T-helper 17 cell (primary cell): ENCODE measurements around the gene PLAC9. TPM values are rescaled to one million over a fixed set of nuclear protein-coding genes. Genes with fewer than 3 reads are reported as not detected.
"Not testable (repeated sequence)": the region's sequence is repeated elsewhere in the genome, so short reads cannot be mapped to it uniquely, and the experiment has no call there.

Experiments used
- ATAC-seq: fragments of 150-1000 bp; cut with Tn5 transposase; 2 replicates; pipeline ENCODE4 v1.10.0; 2021; ENCODE audit warnings: mild to moderate bottlenecking, moderate library complexity
- DNase-seq, 3 donors: peaks; one replicate each; pipeline versions ENCODE4 v3.0.0 to v3.0.0-alpha.2; 2020 to 2021
- H3K9me3 ChIP-seq: one replicate; pipeline ENCODE4 v1.7.0; 2013; ENCODE audit warnings: low read length, mild to moderate bottlenecking; ENCODE audit not compliant: control insufficient read depth, poor library complexity, severe bottlenecking
- H3K27ac Mint-ChIP-seq: one replicate; pipeline ENCODE4 v1.8.0; 2022; ENCODE audit warnings: mild to moderate bottlenecking, moderate library complexity, mixed read lengths
- H3K27me3 Mint-ChIP-seq: one replicate; pipeline ENCODE4 v1.8.0; 2022; ENCODE audit warnings: mixed read lengths
- H3K36me3 Mint-ChIP-seq: one replicate; pipeline ENCODE4 v1.8.0; 2022; ENCODE audit warnings: low read depth, mixed read lengths
- H3K4me1 Mint-ChIP-seq: one replicate; pipeline ENCODE4 v1.8.0; 2022; ENCODE audit warnings: mild to moderate bottlenecking, mixed read lengths
- H3K4me3 Mint-ChIP-seq: one replicate; pipeline ENCODE4 v1.8.0; 2022; ENCODE audit warnings: mild to moderate bottlenecking, moderate library complexity, mixed read lengths
- total RNA-seq, 4 donors: library from RNA in 2 of 4; stranded (reverse) in 2 of 4; gene quantifications; one replicate each; pipeline ENCODE4 v1.2.3 and lab custom pipeline; 2022 to 2026

PLAC9 gene
- total RNA-seq, 2 donors from 2014 or later, result not detected

DNA sequence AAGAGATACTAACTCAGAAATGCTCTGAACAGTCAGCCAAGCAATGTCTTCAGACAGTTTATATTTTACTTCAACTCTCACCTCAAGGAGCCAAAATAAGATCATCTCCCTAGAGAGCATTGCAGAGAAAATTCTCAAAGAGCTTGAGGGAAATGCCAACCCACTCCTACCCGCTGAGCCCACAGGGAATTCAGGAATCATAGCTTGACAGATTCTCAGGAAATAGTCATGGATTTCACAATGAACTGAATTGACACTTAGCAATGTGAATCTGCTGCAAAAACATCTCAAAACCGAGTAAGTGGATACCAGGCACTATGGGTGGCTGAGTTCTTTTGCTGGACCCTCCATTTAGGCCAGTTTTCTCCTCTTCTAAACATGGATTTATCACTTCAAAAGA lies 9.8 kb upstream of the PLAC9 start:
- peaks cover 38% of the 10 kb centered on the region for H3K27me3 Mint-ChIP-seq
- no peaks in the 10 kb centered on the region for H3K9me3 ChIP-seq
- no peaks in the 10 kb centered on the region for H3K36me3 Mint-ChIP-seq
- no peak for ATAC-seq
- DNase-seq, result no peak
- H3K27ac Mint-ChIP-seq, result no peak overlapping the region
- H3K4me3 Mint-ChIP-seq, result no peak overlapping the region
- no peaks in the 10 kb centered on the region for H3K4me1 Mint-ChIP-seq

DNA sequence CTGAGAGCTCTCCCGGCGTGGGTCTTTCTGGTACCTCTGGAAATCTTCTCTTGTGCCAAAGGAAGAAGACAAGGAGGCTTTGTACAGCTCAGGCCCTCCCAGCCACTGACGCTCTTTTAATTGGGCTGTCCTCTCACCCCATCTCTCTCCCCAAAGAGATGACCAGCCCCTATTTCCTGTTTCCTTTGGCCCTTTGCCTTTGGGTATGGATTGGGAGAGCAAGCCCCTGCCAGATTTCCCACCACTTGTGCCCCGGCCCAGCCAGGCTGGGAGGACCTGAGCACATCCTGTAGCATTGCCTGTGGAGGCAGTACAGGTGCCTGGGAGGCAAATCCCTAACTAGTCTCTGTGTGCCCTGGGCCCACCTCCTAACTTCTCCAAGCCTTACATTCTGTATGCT lies 5.7 kb upstream of the PLAC9 start:
- ATAC-seq (no peak), DNase-seq (no peak)
- Mint-ChIP-seq H3K4me3 (no peak overlapping the region), H3K27ac (no peak overlapping the region), H3K36me3 (no peaks in the 10 kb centered on the region), H3K27me3 (peaks cover 28% of the 10 kb centered on the region), H3K4me1 (no peaks in the 10 kb centered on the region)
- no peaks in the 10 kb centered on the region for H3K9me3 ChIP-seq

GRCh38 chr10:80131499-80131901 lies 1.0 kb upstream of the PLAC9 start:
- H3K4me3 Mint-ChIP-seq, result no peak overlapping the region
- peaks cover 4% of the 10 kb centered on the region for H3K36me3 Mint-ChIP-seq
- peaks cover 46% of the 10 kb centered on the region for H3K27me3 Mint-ChIP-seq
- H3K27ac Mint-ChIP-seq, result no peak overlapping the region
- peaks cover 7% of the 10 kb centered on the region for H3K4me1 Mint-ChIP-seq
- no peaks in the 10 kb centered on the region for H3K9me3 ChIP-seq
- ATAC-seq (no peak), DNase-seq (no peak)

- Mint-ChIP-seq H3K27ac (no peak overlapping the region), H3K4me3 (peak overlapping the region; percentile 79), H3K27me3 (peaks cover 46% of the 10 kb centered on the region), H3K4me1 (peaks cover 7% of the 10 kb centered on the region), H3K36me3 (peaks cover 7% of the 10 kb centered on the region)
- no peaks in the 10 kb centered on the region for H3K9me3 ChIP-seq
- DNase-seq, result no peak
- no peak for ATAC-seq
Observed at GRCh38 chr10:80133206-80133605, 676 bp downstream of the PLAC9 start.

DNA sequence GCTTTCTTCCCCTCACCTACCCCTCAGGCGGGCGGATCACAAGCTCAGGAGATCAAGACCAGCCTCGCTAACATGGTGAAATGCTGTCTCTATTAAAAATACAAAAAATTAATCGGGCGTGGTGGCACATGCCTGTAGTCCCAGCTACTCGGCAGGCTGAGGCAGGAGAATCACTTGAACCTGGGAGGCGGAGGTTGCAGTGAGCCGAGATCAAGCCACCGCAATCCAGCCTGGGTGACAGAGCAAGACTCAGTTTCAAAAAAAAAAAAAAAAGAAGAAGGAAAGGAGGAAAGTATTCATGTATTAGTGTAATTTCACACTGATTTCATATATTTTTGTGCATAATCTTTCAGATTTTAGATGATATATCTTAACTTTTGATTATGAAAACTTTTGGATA lies 1.2 kb downstream of the PLAC9 start:
- peaks cover 50% of the 10 kb centered on the region for H3K27me3 Mint-ChIP-seq
- DNase-seq, result not testable (repeated sequence)

DNA sequence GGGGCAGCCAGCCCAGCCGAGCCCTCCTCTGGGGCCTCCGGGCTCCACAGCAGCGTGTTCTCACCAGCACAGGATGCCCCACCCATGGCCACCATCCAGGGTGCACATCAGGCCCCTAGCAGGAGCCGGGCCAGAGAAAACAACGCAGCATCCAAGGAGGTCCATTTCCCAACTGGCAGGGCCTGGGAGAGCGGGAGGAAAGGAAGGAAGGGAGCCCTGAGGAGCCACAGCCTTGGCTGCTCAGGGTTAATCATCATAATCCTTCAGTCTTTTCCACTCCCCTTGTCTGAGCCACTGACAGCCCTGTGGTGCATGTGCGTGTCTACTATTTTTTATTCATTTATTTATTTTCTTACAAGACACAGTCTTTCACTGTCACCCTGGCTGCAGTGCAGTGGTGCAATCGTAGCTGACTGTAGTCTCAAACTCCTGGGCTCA lies 3.6 kb downstream of the PLAC9 start:
- Mint-ChIP-seq H3K4me3 (no peak overlapping the region), H3K27me3 (peaks cover 61% of the 10 kb centered on the region), H3K36me3 (peaks cover 13% of the 10 kb centered on the region), H3K27ac (no peak overlapping the region), H3K4me1 (peaks cover 12% of the 10 kb centered on the region)
- ATAC-seq (no peak), DNase-seq (no peak)
- no peaks in the 10 kb centered on the region for H3K9me3 ChIP-seq

More for the DNA sequence above, 1.2 kb downstream of the PLAC9 start:
- not testable (repeated sequence) for ATAC-seq, H3K4me1 Mint-ChIP-seq, H3K27ac Mint-ChIP-seq, H3K4me3 Mint-ChIP-seq, H3K9me3 ChIP-seq, H3K36me3 Mint-ChIP-seq

DNA sequence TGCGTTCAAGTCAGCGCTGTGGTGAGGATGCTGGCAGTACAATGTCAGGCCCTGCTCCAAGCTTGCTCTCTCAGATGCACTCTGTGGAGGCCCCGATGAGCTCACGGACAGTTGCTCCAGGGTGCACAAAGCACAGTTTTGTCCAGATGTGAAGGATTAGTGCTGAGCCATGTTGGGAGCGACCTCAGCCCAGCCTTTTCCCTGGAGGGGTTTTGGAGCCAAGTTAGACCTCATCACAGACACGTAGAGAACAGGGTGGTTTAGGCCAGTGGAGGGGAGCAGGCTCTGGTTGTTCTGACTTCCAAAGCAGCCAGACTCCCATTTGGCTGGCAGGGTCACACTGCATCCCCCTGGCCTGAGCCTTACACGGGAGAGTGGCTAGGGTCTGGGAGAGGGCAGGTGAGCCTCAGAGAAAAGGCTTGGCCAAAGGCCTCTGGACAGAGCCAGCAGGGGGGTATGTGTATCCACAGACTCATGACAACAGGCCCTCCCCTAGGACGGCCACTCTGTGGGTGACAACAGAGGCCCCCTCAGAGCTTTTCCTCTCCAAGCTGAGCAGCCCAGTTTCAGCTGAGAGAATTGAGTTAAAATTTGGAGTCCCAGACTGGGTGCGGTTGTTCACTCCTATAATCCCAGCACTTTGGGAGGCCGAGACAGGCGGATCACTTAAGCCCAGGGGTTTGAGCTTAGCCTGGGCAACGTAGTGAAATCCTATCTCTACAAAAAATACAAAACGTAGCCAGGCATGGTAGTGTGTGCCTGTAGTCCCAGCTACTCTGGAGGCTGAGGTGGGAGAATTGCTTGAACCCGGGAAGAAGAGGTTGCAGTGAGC lies 4.7 kb downstream of the PLAC9 start:
- H3K4me1 Mint-ChIP-seq, result peaks cover 12% of the 10 kb centered on the region
- ATAC-seq, result no peak

GRCh38 chr10:80137920-80138319 lies 5.4 kb downstream of the PLAC9 start:
- H3K36me3 Mint-ChIP-seq, result peaks cover 11% of the 10 kb centered on the region
- peaks cover 57% of the 10 kb centered on the region for H3K27me3 Mint-ChIP-seq
- no peak overlapping the region for H3K4me3 Mint-ChIP-seq
- H3K4me1 Mint-ChIP-seq, result peaks cover 10% of the 10 kb centered on the region
- no peaks in the 10 kb centered on the region for H3K9me3 ChIP-seq
- no peak for ATAC-seq
- DNase-seq, result no peak
- H3K27ac Mint-ChIP-seq, result peak overlapping the region; percentile 37

More for the DNA sequence above, 4.7 kb downstream of the PLAC9 start:
- peaks cover 61% of the 10 kb centered on the region for H3K27me3 Mint-ChIP-seq
- no peaks in the 10 kb centered on the region for H3K9me3 ChIP-seq
- no peak overlapping the region for H3K27ac Mint-ChIP-seq
- no peak for DNase-seq
- peaks cover 13% of the 10 kb centered on the region for H3K36me3 Mint-ChIP-seq
- no peak overlapping the region for H3K4me3 Mint-ChIP-seq

DNA sequence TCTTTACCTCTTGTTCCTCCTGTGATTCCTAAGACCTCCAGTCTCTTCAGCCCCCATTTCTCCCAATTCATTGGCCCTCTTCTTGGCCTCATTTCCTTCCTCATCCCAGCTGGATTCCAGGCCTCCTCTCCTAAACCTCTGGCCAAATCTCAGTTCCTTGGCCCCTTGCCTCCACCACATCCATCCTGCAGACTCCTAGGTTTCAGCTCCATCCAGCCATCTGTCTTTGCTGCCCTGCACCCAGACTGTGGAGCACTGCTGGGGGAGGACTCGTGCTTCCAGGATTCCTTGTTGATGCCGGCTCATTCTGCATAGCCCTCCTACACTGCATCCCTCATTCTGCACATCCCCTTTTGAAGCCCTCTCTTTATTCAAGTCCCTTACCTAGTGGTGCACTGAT lies 6.7 kb downstream of the PLAC9 start:
- no peaks in the 10 kb centered on the region for H3K9me3 ChIP-seq
- no peak for ATAC-seq
- DNase-seq, result no peak
- Mint-ChIP-seq H3K4me1 (peaks cover 11% of the 10 kb centered on the region), H3K27me3 (peaks cover 47% of the 10 kb centered on the region), H3K27ac (no peak overlapping the region), H3K4me3 (no peak overlapping the region), H3K36me3 (peaks cover 9% of the 10 kb centered on the region)

DNA sequence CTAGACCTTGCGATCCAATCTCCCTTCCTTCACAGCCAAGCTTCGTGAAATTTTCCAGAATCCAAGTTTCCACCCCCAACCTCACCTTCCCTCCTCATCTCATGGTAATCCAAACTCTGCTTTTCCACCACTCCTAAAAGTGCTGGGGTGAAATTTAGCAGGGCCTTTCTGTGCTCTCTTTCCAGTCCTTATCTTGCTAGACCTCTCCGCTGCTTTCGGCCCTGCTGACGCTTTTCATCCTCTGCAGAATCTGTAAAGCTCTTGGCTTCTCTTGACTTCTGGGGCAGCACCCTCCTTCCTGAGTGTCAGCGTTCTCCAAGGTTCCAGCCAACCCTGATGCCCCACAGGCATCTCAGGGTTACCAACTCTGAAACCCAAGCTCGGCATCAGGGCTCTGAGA lies 7.7 kb downstream of the PLAC9 start:
- ATAC-seq, result no peak
- DNase-seq, result no peak

DNA sequence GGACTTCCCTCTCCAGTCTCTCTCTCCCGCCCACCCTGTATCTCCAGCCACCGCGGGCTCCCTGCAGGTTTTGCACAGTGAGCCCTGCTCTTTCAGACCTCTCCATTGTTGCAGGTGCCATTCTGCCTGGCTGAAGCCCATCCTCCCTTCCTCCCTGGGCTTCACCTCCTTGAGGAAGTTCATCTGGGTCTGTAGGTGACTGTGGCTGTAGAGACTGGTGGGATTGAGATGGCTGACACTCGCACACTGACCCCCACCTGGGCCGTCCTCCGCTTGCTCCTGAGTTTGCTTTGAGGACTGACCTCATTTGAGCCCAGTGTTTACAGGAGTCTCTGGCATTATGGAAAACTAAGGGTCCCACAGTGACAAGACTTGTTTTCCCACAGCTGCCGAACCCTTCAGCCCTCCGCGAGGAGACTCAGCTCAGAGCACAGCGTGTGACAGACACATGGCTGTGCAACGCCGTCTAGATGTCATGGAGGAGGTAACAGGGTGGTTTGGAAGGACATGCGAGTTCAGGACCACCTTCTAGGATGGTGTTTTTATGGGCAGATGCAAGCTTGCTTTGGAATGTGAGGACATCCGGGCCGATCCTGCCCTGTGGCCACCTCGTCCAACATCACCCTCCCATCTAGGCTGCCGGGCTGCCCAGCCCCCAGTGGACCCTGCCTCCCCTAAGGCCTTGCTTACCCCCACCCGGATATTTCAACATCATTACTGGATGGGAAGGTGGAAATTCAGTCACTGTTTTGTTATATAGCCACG lies 9.3 kb downstream of the PLAC9 start:
- H3K36me3 Mint-ChIP-seq, result peaks cover 9% of the 10 kb centered on the region
- peaks cover 24% of the 10 kb centered on the region for H3K4me1 Mint-ChIP-seq
- H3K27me3 Mint-ChIP-seq, result peaks cover 38% of the 10 kb centered on the region
- no peak overlapping the region for H3K27ac Mint-ChIP-seq
- H3K4me3 Mint-ChIP-seq, result peak overlapping the region; percentile 55
- DNase-seq (no peak), ATAC-seq (no peak)
- H3K9me3 ChIP-seq, result no peaks in the 10 kb centered on the region

More for the DNA sequence above, 7.7 kb downstream of the PLAC9 start:
- Mint-ChIP-seq H3K27me3 (peaks cover 43% of the 10 kb centered on the region), H3K4me3 (no peak overlapping the region), H3K27ac (peak overlapping the region; percentile 43), H3K4me1 (peaks cover 17% of the 10 kb centered on the region), H3K36me3 (peaks cover 9% of the 10 kb centered on the region)
- H3K9me3 ChIP-seq, result no peaks in the 10 kb centered on the region

- DNase-seq, result peak in 1 of 3 donors; percentile 15
- Mint-ChIP-seq H3K27ac (peak overlapping the region; percentile 96), H3K4me1 (peaks cover 24% of the 10 kb centered on the region), H3K27me3 (peaks cover 27% of the 10 kb centered on the region), H3K36me3 (peaks cover 6% of the 10 kb centered on the region), H3K4me3 (peak overlapping the region; percentile 93)
- no peaks in the 10 kb centered on the region for H3K9me3 ChIP-seq
- ATAC-seq, result peak; percentile 59
Observed at GRCh38 chr10:80144067-80144695, 11.7 kb downstream of the PLAC9 start.

DNA sequence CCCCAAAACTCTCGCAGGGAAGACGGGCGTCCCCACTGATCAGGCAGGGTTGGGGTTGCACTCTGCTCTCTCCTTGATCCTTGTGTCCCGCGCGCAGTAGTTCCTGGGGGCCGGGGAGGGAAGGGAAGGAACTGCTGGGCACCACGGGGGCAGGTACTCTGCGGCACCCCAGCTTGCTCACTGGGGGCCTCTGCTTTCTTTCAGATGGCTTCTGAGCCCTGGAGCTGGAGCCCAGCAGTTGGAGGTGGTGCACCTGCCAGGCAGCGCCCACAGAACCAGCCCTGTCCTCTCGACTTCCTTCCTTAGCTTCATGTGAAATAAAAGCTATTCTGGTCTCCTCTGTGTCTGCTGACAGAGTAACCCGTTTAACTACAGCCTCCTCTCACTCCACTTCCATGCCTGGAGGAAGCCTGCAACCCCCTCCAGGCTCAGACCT lies 12.2 kb downstream of the PLAC9 start:
- H3K27me3 Mint-ChIP-seq, result peaks cover 23% of the 10 kb centered on the region
- H3K4me1 Mint-ChIP-seq, result peaks cover 24% of the 10 kb centered on the region
- peak overlapping the region; percentile 93 for H3K4me3 Mint-ChIP-seq
- H3K36me3 Mint-ChIP-seq, result peaks cover 6% of the 10 kb centered on the region
- no peaks in the 10 kb centered on the region for H3K9me3 ChIP-seq
- DNase-seq, result no peak
- peak overlapping the region; percentile 96 for H3K27ac Mint-ChIP-seq
- peak; percentile 52 for ATAC-seq
